ENCODE data around the gene LRRC75B.

Gene LRRC75B

DNA sequence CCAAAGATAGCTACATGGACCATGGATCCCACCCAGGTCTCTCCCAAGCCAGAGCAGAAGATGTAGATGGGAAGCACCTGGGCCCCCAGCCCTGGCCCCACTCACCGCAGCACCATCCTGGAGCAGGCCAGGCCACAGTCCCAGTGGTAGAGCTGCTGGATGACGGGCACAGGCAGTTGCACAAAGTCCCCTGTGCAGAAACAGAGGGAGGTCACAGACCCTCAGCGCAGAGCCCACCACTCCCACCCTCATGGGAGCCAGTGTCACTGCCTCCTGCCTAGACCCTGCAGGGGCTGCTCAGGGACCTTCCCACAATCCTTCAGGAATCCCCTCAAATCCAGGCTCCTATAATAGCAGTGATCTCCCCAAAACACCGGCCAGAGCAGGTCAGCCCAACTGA, 44.1 kb downstream of the LRRC75B start (continued):
- TF ChIP-seq CSRNP3 (CRISPR knock-in tag; IDR thresholded peaks at IDR 0.05) (no peak), GLIS3 (CRISPR knock-in tag; IDR thresholded peaks at IDR 0.05) (no peak), SNAI2 (CRISPR knock-in tag; IDR thresholded peaks at IDR 0.05) (no peak), ZNF70 (CRISPR knock-in tag; IDR thresholded peaks at IDR 0.05) (no peak), CSDC2 (CRISPR knock-in tag; IDR thresholded peaks at IDR 0.05) (no peak), ZC3H10 (CRISPR knock-in tag; IDR thresholded peaks at IDR 0.05) (no peak), POU6F1 (CRISPR knock-in tag; IDR thresholded peaks at IDR 0.05; ENCODE audit: borderline replicate concordance, low read depth) (no peak)

DNA sequence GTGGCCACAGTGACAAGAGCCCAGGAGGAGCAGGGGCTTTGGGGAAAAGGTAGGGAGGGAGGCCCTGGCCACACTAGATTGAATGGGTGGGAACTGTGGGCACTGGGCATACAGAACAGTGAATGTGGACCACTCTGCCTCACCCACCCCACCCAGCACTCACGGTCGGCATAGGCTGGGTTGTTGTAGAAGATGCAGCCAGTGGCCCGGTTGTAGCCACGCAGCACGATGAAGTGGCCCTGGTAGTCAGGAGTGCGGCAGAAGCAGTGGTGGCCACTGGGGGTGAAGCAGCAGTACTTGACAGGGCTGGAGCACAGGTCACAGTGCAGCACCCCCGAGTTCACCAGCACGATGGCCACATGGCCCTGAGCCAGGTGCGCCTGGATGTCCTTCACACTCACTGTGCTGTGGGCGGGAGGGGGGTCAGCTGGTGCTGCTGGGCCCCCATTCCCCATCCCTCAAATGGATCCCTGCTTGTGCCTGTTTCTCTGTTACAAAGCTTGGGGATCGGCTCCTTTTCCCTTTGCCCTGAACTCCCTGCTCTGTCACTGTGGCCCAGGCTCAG, 49.1 kb downstream of the LRRC75B start:
- ATAC-seq, result no peak

DNA sequence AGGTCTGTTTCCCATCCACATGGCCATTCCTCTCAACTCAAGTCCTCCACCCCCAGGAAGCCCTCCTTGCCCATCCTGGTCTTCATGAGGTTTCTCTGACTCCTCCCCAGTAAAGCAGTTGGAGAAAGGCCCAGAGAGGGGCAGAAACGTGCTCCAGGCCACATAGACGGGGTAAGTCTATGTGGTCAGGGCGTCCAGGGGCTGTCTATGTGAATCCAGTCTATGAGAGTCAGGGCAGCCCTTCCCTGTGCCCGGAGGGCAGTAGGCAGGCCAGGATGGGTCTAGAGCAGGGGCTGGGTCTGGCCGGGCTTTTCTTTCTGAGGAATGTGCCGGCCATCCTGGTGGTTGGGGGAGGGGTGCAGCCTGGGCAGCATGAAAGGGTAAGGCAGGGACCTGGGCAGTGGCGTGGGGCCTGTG, 49.7 kb downstream of the LRRC75B start:
- no peak for ATAC-seq
- TF ChIP-seq ZNF8 (CRISPR knock-in tag; IDR thresholded peaks at IDR 0.05) (no peak), ZNF565 (CRISPR knock-in tag; conservative IDR thresholded peaks at IDR 0.05; ENCODE audit: low read depth) (no peak), TOX (CRISPR knock-in tag; IDR thresholded peaks at IDR 0.05; ENCODE audit: borderline replicate concordance) (no peak), OSR1 (CRISPR knock-in tag; IDR thresholded peaks at IDR 0.05) (no peak)
- TF ChIP-seq, protein P1, sequence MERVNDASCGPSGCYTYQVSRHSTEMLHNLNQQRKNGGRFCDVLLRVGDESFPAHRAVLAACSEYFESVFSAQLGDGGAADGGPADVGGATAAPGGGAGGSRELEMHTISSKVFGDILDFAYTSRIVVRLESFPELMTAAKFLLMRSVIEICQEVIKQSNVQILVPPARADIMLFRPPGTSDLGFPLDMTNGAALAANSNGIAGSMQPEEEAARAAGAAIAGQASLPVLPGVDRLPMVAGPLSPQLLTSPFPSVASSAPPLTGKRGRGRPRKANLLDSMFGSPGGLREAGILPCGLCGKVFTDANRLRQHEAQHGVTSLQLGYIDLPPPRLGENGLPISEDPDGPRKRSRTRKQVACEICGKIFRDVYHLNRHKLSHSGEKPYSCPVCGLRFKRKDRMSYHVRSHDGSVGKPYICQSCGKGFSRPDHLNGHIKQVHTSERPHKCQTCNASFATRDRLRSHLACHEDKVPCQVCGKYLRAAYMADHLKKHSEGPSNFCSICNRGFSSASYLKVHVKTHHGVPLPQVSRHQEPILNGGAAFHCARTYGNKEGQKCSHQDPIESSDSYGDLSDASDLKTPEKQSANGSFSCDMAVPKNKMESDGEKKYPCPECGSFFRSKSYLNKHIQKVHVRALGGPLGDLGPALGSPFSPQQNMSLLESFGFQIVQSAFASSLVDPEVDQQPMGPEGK (CRISPR knock-in tag; IDR thresholded peaks at IDR 0.05; ENCODE audit: borderline replicate concordance), result no peak

More for the DNA sequence above, 49.1 kb downstream of the LRRC75B start:
- no peak for TF ChIP-seq ZFP30 (CRISPR knock-in tag; IDR thresholded peaks at IDR 0.05)

DNA sequence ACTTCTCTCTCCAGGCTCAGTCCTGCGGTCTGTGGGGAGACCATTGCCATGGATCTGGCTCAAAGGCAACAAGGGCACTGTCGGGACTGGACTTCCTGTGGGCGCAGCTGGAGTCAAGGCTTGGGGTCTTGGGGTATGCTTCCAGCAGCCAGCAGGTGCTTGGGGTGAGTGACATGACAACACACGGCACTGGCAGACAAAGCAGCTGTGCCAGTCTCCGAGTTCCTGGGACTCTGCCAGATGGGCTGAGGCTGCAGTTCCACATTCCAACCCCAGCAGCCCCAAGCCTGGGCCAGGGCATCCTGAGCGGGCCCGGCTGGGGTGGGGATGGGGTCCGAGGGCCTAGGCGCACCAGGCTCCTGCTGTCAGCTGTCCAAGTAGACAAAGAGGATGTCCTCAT, 50.2 kb downstream of the LRRC75B start:
- no peak for ATAC-seq
- TF ChIP-seq PPARA (CRISPR knock-in tag; IDR thresholded peaks at IDR 0.05; ENCODE audit: borderline replicate concordance), result no peak
- TF ChIP-seq ZNF8 (CRISPR knock-in tag; IDR thresholded peaks at IDR 0.05), result no peak
- TF ChIP-seq, protein P2, sequence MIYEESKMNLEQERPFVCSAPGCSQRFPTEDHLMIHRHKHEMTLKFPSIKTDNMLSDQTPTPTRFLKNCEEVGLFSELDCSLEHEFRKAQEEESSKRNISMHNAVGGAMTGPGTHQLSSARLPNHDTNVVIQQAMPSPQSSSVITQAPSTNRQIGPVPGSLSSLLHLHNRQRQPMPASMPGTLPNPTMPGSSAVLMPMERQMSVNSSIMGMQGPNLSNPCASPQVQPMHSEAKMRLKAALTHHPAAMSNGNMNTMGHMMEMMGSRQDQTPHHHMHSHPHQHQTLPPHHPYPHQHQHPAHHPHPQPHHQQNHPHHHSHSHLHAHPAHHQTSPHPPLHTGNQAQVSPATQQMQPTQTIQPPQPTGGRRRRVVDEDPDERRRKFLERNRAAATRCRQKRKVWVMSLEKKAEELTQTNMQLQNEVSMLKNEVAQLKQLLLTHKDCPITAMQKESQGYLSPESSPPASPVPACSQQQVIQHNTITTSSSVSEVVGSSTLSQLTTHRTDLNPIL (CRISPR knock-in tag; IDR thresholded peaks at IDR 0.05; ENCODE audit: low read depth), result no peak
- no peak for TF ChIP-seq RARB (CRISPR knock-in tag; IDR thresholded peaks at IDR 0.05)
- TF ChIP-seq, protein P1 (CRISPR knock-in tag; IDR thresholded peaks at IDR 0.05; ENCODE audit: borderline replicate concordance), result no peak
- TF ChIP-seq OSR1 (CRISPR knock-in tag; IDR thresholded peaks at IDR 0.05), result no peak
- no peak for TF ChIP-seq ZFP30 (CRISPR knock-in tag; IDR thresholded peaks at IDR 0.05)
- TF ChIP-seq ISL1 (CRISPR knock-in tag; IDR thresholded peaks at IDR 0.05), result no peak
- TF ChIP-seq ARNTL (CRISPR knock-in tag; IDR thresholded peaks at IDR 0.05; ENCODE audit: borderline replicate concordance, low read depth), result no peak
- TF ChIP-seq BACH2 (CRISPR knock-in tag; IDR thresholded peaks at IDR 0.05; ENCODE audit: borderline replicate concordance), result no peak
- no peak for TF ChIP-seq GLIS3 (CRISPR knock-in tag; IDR thresholded peaks at IDR 0.05)
- no peak for TF ChIP-seq ZNF565 (CRISPR knock-in tag; conservative IDR thresholded peaks at IDR 0.05; ENCODE audit: low read depth)
- TF ChIP-seq CSRNP3 (CRISPR knock-in tag; IDR thresholded peaks at IDR 0.05), result no peak
- TF ChIP-seq ZFP3 (CRISPR knock-in tag; IDR thresholded peaks at IDR 0.05), result no peak
- TF ChIP-seq ESRRG (CRISPR knock-in tag; IDR thresholded peaks at IDR 0.05), result no peak

All from SK-N-SH treated with all-trans-retinoic acid at 6 μM for 48 hours (cell line).